ENCODE results near the gene BCR. TPM values are rescaled to one million over a fixed set of nuclear protein-coding genes. Genes with fewer than 3 reads are reported as not detected.
A peak's percentile ranks its signal among the peaks of the same experiment; 100 is the strongest.

BCR gene
- total RNA-seq, 6 donors from 2014 or later: 47.1 to 105 (median 68.6) TPM

GRCh38 chr22:23204125-23204488 is 23.8 kb downstream of the BCR start:
- Histone ChIP-seq H3K36me3 (peaks cover 0 to 18% (median 0%) of the 10 kb centered on the region in 4 donors), H3K27me3 (no peaks in the 10 kb centered on the region), H3K9me3 (no peaks in the 10 kb centered on the region), H3K27ac (no peak overlapping the region), H3K4me3 (no peak overlapping the region), H3K4me1 (peaks cover 7 to 30% (median 13%) of the 10 kb centered on the region in 4 donors)
- DNase-seq: no peak
- 89 to 93% methylated on average over 11 of the region's 11 CpGs for WGBS, 2 donors
- ATAC-seq (ENCODE audit: low FRiP score in 2 of 2): no peak
- TF ChIP-seq POLR2A (IDR thresholded peaks at IDR 0.05): no peak
- no peak for TF ChIP-seq POLR2AphosphoS5 (IDR thresholded peaks at IDR 0.05)
- TF ChIP-seq CTCF (IDR thresholded peaks at IDR 0.05): no peak
- TF ChIP-seq EP300 (IDR thresholded peaks at IDR 0.05): no peak

GRCh38 chr22:23204541-23205157 is 24.3 kb downstream of the BCR start:
- ATAC-seq (ENCODE audit: low FRiP score in 2 of 2) (peak; percentile 36 to 69), DNase-seq (peak in 1 of 2 donors; percentile 66)
- Histone ChIP-seq H3K27ac (no peak overlapping the region), H3K9me3 (no peaks in the 10 kb centered on the region), H3K4me3 (no peak overlapping the region), H3K4me1 (peaks cover 7 to 24% (median 11%) of the 10 kb centered on the region in 4 donors), H3K27me3 (no peaks in the 10 kb centered on the region), H3K36me3 (peaks cover 0 to 18% (median 0%) of the 10 kb centered on the region in 4 donors)
- TF ChIP-seq POLR2A (IDR thresholded peaks at IDR 0.05) (no peak), EP300 (IDR thresholded peaks at IDR 0.05) (no peak), POLR2AphosphoS5 (IDR thresholded peaks at IDR 0.05) (no peak), CTCF (IDR thresholded peaks at IDR 0.05) (no peak)
- 56 to 59% methylated on average over 7 to 11 of the region's 11 CpGs for WGBS, 2 donors

- Histone ChIP-seq H3K4me3 (no peak overlapping the region), H3K9me3 (no peaks in the 10 kb centered on the region), H3K27ac (no peak overlapping the region), H3K36me3 (peaks cover 0 to 18% (median 0%) of the 10 kb centered on the region in 4 donors), H3K27me3 (no peaks in the 10 kb centered on the region), H3K4me1 (peaks cover 7 to 16% (median 11%) of the 10 kb centered on the region in 4 donors)
- no peak for TF ChIP-seq POLR2A (IDR thresholded peaks at IDR 0.05)
- no peak for TF ChIP-seq CTCF (IDR thresholded peaks at IDR 0.05)
- no peak for ATAC-seq (ENCODE audit: low FRiP score in 2 of 2)
- no peak for DNase-seq
- WGBS, 2 donors: 70% methylated on average over 7 to 9 of the region's 9 CpGs
Measured at GRCh38 chr22:23205339-23206049, 25.2 kb downstream of the BCR start.

- peaks cover 0 to 18% (median 0%) of the 10 kb centered on the region in 4 donors for H3K36me3 ChIP-seq
- peaks cover 7 to 13% (median 11%) of the 10 kb centered on the region in 4 donors for H3K4me1 ChIP-seq
- no peak for TF ChIP-seq EP300 (IDR thresholded peaks at IDR 0.05)
- TF ChIP-seq POLR2AphosphoS5 (IDR thresholded peaks at IDR 0.05): no peak
- TF ChIP-seq CTCF (IDR thresholded peaks at IDR 0.05): no peak
- no peak for TF ChIP-seq POLR2A (IDR thresholded peaks at IDR 0.05)
- DNase-seq: no peak
- no peaks in the 10 kb centered on the region for H3K9me3 ChIP-seq
- H3K4me3 ChIP-seq: no peak overlapping the region
- H3K27ac ChIP-seq: no peak overlapping the region
- ATAC-seq (ENCODE audit: low FRiP score in 2 of 2): no peak
- no peaks in the 10 kb centered on the region for H3K27me3 ChIP-seq
Measured at GRCh38 chr22:23206915-23207314, 26.6 kb downstream of the BCR start.

All from upper lobe of left lung (tissue), 6 donors.